HG02943 (cell line): ENCODE data around the gene PCSK6.
A peak's percentile ranks its signal among the peaks of the same experiment; 100 is the strongest.
"Not testable (repeated sequence)": the region's sequence is repeated elsewhere in the genome, so short reads cannot be mapped to it uniquely, and the experiment has no call there.

Source experiments
- ATAC-seq: cut with Tn5 transposase; IDR thresholded peaks from one replicate; pipeline ENCODE4 v1.9.1; 2021; ENCODE audit warnings: mild to moderate bottlenecking, low read depth, moderate library complexity; ENCODE audit not compliant: unreplicated experiment

PCSK6 gene

DNA sequence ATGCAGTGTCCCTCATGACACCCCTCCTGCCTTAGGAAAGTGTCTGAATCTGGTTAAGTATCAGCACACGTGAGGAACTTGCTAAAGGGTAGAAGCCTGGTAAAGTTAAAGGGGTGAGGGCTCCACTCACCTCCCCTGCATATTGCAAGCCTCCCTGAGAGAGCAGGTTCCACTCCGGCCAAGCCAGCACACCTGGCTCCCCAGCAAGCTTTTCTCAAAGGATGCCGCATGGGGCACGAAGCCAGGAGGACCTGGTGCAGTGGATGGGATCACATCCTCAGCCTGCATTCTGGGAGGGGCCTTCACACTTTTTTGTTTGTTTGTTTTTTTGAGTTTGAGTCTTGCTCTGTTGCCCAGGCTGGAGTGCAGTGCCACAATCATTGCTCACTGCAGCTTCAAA, 79.9 kb downstream of the PCSK6 start:
- no peak for ATAC-seq

DNA sequence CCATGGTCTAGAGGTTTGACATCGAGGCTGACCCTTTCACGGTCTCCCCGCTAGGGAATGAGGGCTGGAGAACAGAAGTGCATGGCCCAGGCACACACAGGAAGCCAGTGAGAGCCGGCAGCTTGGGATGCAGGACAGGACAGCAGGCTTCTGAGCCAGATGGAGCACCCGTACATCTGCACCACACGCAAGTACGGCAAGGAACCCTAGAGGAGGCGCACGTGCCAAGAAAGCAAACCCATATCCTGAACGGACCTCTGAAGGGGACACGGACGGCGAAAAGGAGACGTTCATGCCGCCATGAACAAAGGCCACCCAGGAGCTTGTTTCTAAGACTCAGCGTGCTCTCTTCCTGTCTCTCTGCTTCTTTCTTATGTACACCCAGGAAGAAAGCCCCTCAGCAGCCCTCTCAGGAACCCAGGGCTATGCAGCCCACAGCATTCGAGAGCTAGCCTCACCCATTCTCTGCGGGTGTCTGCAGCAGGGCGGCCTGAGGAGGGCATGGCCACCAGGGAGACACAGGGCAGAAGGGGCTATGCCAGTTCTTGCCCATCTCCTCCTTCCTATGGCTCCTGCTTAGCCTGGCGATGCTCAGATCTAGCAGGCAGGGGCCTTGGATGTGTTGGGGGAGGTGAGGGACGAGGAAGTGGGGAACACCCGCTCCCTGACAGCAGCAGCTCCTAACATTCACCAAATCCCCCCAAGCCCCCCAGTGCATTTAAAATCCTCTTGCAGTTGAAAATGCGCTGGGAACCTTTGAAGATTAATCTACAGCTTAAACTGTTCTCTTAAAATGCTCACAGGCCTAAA, 81.3 kb downstream of the PCSK6 start:
- no peak for ATAC-seq

DNA sequence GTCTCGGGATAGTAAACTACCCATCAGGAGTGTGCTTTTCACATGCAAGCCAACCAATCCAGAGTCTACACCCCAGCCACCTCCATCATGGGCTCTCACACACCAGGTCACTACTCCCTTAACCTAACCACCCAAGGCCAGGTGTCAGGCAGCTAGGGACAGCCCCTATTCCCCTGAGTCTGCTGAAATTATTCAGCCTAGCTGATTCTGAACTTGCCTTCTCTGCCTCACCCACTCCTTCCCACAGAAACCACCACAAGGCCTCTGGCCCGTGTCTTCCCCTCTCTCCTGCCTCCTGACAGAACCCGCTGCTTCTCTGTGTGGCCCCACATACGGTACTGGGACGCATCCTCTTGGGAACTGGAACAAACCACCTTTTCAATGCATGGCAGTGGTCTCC, 82.1 kb downstream of the PCSK6 start:
- peak; percentile 96 for ATAC-seq

- peak; percentile 14 for ATAC-seq
Measured at GRCh38 chr15:101406526-101407195, 82.8 kb downstream of the PCSK6 start.

DNA sequence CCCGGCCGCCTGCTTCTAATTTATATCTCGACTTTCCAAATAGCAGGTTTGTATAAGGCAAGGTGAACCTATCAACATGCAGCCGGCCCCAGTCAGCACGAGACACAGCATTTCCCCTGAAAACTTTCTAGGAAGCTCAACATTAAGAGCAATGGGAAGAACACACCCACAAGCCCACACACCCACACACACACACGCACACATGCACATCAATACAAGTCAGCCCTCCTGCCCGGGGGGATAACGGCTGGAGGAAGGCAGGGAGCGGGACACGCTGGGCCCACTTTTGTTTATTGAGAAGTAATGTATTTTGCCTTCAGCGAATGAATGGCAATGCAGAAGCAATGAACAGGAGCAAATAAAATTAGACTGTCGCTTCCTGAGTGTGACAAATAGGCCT, 83.5 kb downstream of the PCSK6 start:
- ATAC-seq: no peak

- no peak for ATAC-seq
Measured at GRCh38 chr15:101404245-101404644, 85.3 kb downstream of the PCSK6 start.

DNA sequence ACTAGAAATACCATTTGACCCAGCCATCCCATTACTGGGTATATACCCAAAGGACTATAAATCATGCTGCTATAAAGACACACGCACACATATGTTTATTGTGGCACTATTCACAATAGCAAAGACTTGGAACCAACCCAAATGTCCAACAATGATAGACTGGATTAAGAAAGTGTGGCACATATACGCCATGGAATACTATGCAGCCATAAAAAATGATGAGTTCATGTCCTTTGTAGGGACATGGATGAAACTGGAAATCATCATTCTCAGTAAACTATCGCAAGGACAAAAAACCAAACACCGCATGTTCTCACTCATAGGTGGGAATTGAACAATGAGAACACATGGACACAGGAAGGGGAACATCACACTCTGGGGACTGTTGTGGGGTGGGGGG, 86.6 kb downstream of the PCSK6 start:
- not testable (repeated sequence) for ATAC-seq

DNA sequence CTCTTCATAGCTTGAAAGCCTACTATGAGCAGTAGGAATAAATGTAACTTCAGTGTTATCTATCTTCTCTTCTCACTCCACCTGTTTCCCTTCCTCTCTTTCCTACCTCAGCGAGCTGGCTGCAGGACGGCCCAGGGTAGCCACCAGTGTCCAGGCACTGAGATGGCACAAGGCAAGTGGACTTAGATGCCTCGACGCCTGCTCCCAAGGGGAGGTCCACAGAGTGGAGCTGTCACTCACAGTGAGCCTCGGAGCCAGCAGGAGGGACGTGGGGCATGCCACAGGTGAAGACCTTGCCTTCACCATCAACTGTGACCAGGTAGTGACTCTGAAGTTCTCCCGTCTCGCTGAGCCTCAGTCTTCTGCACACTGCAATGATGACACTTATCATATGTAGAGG, 88.2 kb downstream of the PCSK6 start:
- ATAC-seq: no peak

DNA sequence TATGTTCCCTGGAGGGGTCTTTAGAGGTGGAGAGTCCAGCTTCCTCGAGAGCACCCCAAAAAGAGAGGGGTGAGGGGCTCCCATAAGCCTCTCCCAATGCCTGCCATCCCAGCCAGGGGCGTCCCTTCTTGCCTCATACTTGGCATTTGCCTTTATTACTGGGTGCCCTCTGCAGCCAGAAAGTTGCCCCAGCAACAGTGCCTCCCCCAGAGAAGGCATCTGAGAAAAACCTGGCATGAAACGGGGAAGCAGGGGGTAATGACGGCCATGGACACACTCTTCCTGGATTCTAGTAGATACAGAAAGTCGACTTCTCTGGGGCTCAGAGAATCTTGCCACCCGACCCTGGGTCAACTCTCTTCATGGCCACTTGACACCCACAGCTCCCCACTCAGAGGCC, 90.1 kb downstream of the PCSK6 start:
- ATAC-seq: no peak

DNA sequence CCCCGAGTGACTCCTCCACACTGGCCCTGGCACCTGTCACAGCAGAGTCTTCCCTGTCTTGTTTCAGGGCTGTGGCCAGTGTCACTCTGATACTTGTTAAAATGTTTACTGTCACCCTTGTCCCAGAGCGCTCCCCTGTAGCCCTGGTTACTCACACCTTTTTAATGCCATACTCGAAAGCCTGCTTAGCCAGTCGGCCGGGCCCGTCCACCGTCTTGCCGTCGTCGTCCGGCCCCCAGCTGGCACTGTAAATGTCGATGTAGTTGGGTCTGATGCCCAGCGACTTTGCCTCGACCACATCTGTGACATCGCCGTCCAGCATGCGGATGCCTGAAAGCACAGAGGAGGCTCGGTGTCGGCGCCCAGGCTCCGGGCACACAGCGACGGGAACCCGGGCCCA, 91.3 kb downstream of the PCSK6 start:
- no peak for ATAC-seq

GRCh38 chr15:101397521-101398003, 91.9 kb downstream of the PCSK6 start:
- ATAC-seq: no peak

DNA sequence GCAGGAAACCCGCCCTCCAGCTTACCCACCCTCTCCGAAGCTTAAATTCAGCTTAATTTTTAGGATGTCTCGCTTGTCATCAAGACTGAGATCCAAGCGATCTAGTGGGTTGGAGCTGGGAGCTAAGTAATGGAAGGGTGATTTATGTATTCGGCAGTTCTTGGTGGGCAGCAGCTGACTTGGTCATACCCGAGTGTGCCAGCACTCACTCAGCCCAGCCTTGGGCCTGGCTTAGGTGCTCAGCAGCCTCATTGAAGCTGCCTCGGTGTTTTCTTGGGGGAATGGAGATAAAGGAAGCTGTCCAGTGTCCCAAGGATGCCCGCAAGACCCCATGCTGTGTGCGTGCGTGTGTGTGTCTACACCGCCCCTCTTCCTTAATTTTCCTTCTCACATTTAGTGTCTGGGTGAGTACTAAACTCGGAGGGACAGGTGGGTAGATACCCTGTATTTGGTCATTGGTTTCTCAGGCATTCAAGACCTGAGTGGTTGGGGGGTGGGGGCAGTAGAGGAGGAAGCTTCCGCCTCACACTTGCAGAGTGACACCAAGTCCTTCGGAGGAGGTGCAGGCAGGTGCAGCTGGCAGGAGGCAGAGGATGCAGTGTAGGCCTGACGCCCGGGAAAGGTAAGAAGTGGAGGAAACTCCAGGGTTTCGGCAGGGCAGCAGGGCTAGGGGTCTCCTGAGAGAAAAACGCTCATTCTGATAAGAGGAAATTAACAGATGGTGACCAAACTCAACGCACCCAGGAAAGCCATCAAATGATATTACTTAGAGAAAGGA, 92.8 kb downstream of the PCSK6 start:
- no peak for ATAC-seq

- ATAC-seq: no peak
Measured at GRCh38 chr15:101394654-101395053, 94.9 kb downstream of the PCSK6 start.

- ATAC-seq: no peak
Measured at GRCh38 chr15:101394056-101394630, 95.4 kb downstream of the PCSK6 start.

GRCh38 chr15:101393172-101393571, 96.3 kb downstream of the PCSK6 start:
- no peak for ATAC-seq

DNA sequence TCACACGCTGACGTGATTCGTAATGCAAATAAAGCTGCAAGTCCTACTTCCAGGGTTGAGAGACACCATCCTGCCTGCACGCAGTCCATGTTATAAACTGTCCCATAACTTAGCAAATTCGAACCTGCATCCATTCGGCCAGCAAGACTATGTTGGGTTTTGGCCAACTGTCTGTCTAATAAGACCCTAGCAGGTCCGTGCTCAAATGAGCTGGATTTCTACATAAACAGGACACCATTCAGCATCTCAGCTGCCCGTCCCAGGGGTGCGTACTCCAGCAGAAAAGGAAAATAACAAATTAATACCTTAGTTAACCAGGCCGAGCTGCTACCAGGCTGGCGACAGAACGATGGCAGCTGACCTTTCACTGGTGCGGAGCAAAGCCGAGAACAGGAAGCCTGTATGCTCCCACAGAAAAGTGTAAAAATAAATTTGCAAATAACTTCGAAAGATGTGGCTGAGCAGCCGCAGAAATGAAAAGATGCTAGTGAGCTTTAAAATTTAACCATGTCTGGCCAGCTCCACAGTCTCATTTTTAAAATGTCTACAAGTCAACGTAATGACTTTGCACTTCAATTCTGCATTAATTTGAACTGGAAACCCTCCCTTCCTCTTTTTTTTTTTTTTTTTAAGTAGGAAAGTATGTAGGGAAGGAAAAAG, 97.4 kb downstream of the PCSK6 start:
- peak; percentile 78 for ATAC-seq

GRCh38 chr15:101391431-101391830, 98.1 kb downstream of the PCSK6 start:
- no peak for ATAC-seq

- no peak for ATAC-seq
Measured at GRCh38 chr15:101390462-101390861, 99.0 kb downstream of the PCSK6 start.

GRCh38 chr15:101390060-101390459, 99.4 kb downstream of the PCSK6 start:
- ATAC-seq: no peak

DNA sequence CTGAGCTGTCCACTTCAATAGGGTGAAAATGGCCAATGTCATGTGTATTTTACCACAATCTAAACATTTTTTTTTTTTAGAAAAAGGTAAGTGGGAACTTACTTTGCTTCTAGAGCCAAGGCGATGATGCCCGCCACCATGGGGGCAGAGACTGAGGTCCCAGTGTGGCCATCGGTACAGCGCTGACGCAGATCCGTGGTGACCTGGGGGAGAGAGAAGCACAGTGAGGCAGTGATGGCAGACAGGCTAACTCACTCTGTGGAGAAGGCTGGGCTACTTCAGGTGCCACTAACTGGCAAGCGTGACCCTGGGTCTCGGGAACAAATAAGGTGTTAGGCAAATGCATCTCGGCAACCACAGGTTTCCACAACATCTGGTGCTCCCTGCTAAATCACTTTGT, 100.1 kb downstream of the PCSK6 start:
- ATAC-seq: no peak
